Ishikawa (cell line): Measurements from ENCODE around the gene PAQR9.

Experiments used
- EP300 ChIP-seq: IDR thresholded peaks from 2 replicates; pipeline ENCODE4 v1.6.1; 2012; ENCODE audit warnings: borderline replicate concordance
- YY1 ChIP-seq: IDR thresholded peaks from 2 replicates; pipeline ENCODE4 v1.6.1; 2012; ENCODE audit warnings: low read depth

DNA sequence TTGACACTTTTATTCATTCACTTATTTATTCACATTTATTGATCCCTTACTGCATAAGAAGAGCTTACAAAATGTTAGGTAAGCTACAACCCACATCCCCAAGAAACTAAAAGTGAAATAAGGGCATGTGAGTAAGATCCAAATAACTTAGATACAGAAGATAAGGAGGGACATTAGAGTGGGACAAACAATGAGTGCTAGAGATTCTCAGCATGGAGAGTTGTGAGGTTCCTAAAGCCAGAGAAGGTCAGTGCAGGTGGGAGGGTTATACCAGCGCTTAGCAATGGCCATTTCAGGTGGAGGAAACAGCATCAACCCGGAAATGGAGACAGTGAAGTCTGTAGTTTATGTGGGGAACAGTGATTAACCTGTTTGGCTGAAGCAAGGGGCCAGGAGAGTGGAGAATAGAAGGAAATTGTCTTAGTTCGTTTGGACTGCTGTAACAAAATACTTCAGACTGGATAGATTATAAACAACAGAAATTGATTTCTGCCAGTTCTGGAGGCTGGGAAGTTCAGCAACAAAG lies 49.1 kb downstream of the PAQR9 start:
- TF ChIP-seq EP300 (no peak), YY1 (no peak)
